Pancreas (tissue), 10 donors: ENCODE results near the gene SYT6. TPM values are rescaled to one million over a fixed set of nuclear protein-coding genes. Genes with fewer than 3 reads are reported as not detected.
A peak's percentile ranks its signal among the peaks of the same experiment; 100 is the strongest.

Experiments used
- ATAC-seq, 4 donors: fragments of 200-7000 bp; cut with Tn5 transposase; one replicate each; pipeline versions ENCODE4 v1.8.0 to v1.9.1; 2020; ENCODE audit warnings: mild to moderate bottlenecking in 4 of 4, moderate library complexity in 4 of 4
- DNase-seq, 6 donors: peaks; one replicate each; pipeline ENCODE4 v3.0.0-alpha.2; 2020
- FAIRE-seq: peaks from 2 replicates; lab custom pipeline; 2012; peaks lifted over from hg19 to GRCh38; lab: Jason Lieb, UNC
- H3K27ac ChIP-seq, 4 donors: fragments of 200-600 bp; sonication (generic); 1 replicate in 3 of 4; 2 replicates in 1 of 4; pipeline versions ENCODE4 v1.5.0 to v1.8.0; 2020
- H3K27me3 ChIP-seq, 4 donors: fragments of 200-600 bp; one replicate each; pipeline ENCODE4 v1.8.0; 2021
- H3K36me3 ChIP-seq, 3 donors: fragments of 200-600 bp; sonication (generic) in 1 of 3; one replicate each; pipeline versions ENCODE4 v1.5.0 to v1.8.0; 2020 to 2021
- H3K4me1 ChIP-seq, 3 donors: fragments of 200-600 bp; one replicate each; pipeline ENCODE4 v1.8.0; 2021
- H3K4me3 ChIP-seq, 4 donors: fragments of 200-600 bp; sonication (generic) in 2 of 4; one replicate each; pipeline versions ENCODE4 v1.5.0 to v1.8.0; 2020 to 2021
- H3K9me3 ChIP-seq, 4 donors: fragments of 200-600 bp; one replicate each; pipeline ENCODE4 v1.8.0; 2021
- WGBS, 2 donors: extraction: QIAGEN DNeasy Blood & Tissue Kit; methylation state at CpG; one replicate each; pipeline ENCODE4 v1.1.7; 2013; 5-methylcytosine and 5-hydroxymethylcytosine counted together
- intact Hi-C, 3 donors: fragments of 100-400 bp; cut with DNase I; formaldehyde crosslinking; loops; one replicate each; pipeline versions ENCODE4 v1.11.1 to v1.14.2; 2022
- polyA plus RNA-seq, 2 donors: library from polyadenylated mRNA; stranded (reverse); fragments of 200-250 nt; gene quantifications; one replicate each; pipeline ENCODE4 v1.2.3, GENCODE V29; 2013
- total RNA-seq, 6 donors: library from RNA; stranded (reverse); fragmentation: NEBNext Ultra II Directional in 4 of 6; extraction: Animal tissue kit (Norgen Biotek cat#: 25700) in 4 of 6; gene quantifications; one replicate each; pipeline versions ENCODE4 v1.2.1 to v1.2.4, GENCODE V29; 2021 to 2023
- TF ChIP-seq, protein P1 (sequence below), 4 donors: fragments of 200-600 bp; sonication (generic) in 3 of 4; IDR thresholded peaks; one replicate each; pipeline versions ENCODE4 v1.5.0 to v1.8.0; 2021; ENCODE audit warnings: antibody characterized with exemption in 4 of 4
- donor health status: healthy with polysubstance abuse.
- donor health status: DM: no; HTN: no; CAD: no; lungs with moderate emphysema.
- donor health status: DM: no; HTN: no; CAD: no.
- donor health status: control.
- donor health status: control.
- donor health status: Bipolar disorder and iron deficiency.
- donor health status: DM: yes; HTN: yes; CAD: no.
- donor health status: DM: no; HTN: no; CAD: no.
- donor health status: DM: no; HTN: no; CAD: no.
- donor health status: DM: yes; HTN: yes; CAD: no.

Gene SYT6
- total and polyA plus RNA-seq, 8 donors: 0.81 to 5.2 (median 2.9) TPM

DNA sequence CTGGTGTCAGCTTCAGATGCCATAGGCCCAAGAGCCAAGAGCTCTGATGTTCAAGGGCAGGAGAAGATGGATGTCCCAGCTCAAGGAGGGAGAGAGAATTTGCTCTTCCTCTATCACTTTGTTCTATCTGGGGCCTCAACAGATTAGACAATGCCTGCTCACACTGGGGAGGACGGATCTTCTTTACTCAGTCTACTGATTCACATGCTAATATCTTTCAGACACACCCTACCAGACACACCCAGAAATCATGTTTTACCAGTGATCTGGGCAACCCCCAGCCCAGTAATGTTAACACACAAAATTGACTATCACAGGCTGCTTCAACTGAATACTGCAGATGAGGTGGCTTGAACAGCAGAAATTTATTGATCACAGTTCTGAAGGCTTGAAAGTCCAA, 105.4 kb downstream of the SYT6 start:
- DNase-seq: no peak
- ATAC-seq: no peak
- no peaks in the 10 kb centered on the region for H3K36me3 ChIP-seq
- no peak overlapping the region for H3K27ac ChIP-seq
- no peaks in the 10 kb centered on the region for H3K27me3 ChIP-seq
- TF ChIP-seq, protein P1, sequence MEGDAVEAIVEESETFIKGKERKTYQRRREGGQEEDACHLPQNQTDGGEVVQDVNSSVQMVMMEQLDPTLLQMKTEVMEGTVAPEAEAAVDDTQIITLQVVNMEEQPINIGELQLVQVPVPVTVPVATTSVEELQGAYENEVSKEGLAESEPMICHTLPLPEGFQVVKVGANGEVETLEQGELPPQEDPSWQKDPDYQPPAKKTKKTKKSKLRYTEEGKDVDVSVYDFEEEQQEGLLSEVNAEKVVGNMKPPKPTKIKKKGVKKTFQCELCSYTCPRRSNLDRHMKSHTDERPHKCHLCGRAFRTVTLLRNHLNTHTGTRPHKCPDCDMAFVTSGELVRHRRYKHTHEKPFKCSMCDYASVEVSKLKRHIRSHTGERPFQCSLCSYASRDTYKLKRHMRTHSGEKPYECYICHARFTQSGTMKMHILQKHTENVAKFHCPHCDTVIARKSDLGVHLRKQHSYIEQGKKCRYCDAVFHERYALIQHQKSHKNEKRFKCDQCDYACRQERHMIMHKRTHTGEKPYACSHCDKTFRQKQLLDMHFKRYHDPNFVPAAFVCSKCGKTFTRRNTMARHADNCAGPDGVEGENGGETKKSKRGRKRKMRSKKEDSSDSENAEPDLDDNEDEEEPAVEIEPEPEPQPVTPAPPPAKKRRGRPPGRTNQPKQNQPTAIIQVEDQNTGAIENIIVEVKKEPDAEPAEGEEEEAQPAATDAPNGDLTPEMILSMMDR (IDR thresholded peaks at IDR 0.05): no peak
- intact Hi-C loops: no loop called here
- no peak overlapping the region for H3K4me3 ChIP-seq
- no peaks in the 10 kb centered on the region for H3K9me3 ChIP-seq
- no peaks in the 10 kb centered on the region for H3K4me1 ChIP-seq
- 80 to 82% methylated on average over 1 of the region's 1 CpG for WGBS, 2 donors
- no peak for FAIRE-seq

DNA sequence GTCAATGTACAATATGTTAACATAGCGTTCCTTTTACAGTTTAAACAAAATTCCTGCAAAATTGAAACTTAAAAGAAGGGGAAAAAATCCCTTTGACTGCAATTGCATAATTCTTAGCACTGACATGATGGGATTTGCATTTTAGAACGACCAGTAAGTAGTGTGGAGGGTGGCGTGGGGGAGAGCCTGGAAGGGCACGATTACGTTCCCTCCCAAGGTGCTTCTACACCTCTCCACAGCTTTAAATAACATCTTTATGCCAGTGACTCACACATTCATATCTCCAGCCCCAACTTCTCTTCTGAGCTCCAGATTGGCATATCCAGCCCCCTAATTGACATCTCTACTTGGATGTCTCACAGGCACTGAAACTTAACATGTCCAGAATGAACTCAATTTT, 110.1 kb downstream of the SYT6 start:
- intact Hi-C loops: no loop called here
- DNase-seq (no peak), ATAC-seq (no peak), FAIRE-seq (no peak)
- Histone ChIP-seq H3K27ac (no peak overlapping the region), H3K27me3 (no peaks in the 10 kb centered on the region), H3K4me1 (no peaks in the 10 kb centered on the region), H3K9me3 (no peaks in the 10 kb centered on the region), H3K4me3 (no peak overlapping the region), H3K36me3 (no peaks in the 10 kb centered on the region)
- TF ChIP-seq, protein P1 (IDR thresholded peaks at IDR 0.05): no peak
- 67 to 72% methylated on average over 5 of the region's 5 CpGs for WGBS, 2 donors

GRCh38 chr1:114043054-114043453, 110.6 kb downstream of the SYT6 start:
- DNase-seq (no peak), FAIRE-seq (no peak), ATAC-seq (peak in 1 of 4 donors; percentile 11)
- Histone ChIP-seq H3K4me3 (no peak overlapping the region), H3K27ac (no peak overlapping the region), H3K9me3 (no peaks in the 10 kb centered on the region), H3K36me3 (no peaks in the 10 kb centered on the region), H3K27me3 (no peaks in the 10 kb centered on the region), H3K4me1 (no peaks in the 10 kb centered on the region)
- WGBS, 2 donors: 27 to 31% methylated on average over 4 of the region's 4 CpGs
- intact Hi-C loops: no loop called here
- TF ChIP-seq, protein P1 (IDR thresholded peaks at IDR 0.05): no peak

DNA sequence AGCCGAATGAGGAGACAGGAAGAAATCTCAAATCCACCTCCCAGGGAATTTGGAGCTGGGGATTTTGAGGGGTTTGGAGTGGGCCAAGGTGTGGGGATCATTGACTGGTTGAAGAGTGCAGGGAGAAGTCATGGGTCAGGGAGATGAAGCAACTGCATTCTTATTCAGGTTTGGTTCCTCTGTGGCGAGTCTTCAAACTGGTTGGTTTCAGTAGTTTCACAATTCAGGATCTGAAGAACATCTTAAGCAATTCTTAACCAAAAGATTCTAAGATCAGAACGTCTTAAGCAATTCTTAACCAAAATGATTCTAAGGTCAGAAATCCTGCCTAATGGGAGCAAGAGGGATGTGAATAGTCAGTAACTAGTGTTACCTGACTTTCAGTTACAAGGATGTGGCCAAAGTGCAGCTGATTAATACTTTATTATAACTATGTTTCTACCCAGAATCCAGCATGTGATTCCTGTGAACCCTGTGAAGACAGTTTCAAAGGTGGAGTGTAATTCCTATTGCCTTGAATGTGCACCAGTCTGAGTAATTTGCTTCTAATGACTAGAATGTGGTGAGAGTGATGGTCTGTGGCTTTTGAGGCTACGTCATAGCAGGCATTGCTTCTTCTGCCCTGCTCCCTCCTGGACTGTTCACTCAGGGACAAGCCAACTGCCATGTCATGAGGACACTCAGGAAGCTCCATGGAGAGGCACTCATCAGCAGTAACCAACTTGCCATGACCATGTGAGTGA, 113.2 kb downstream of the SYT6 start:
- no peaks in the 10 kb centered on the region for H3K9me3 ChIP-seq
- no peak overlapping the region for H3K4me3 ChIP-seq
- no peak for FAIRE-seq
- no peak overlapping the region for H3K27ac ChIP-seq
- TF ChIP-seq, protein P1 (IDR thresholded peaks at IDR 0.05): no peak
- H3K27me3 ChIP-seq: no peaks in the 10 kb centered on the region
- ATAC-seq: peak in 2 of 4 donors; percentile 51 to 65
- no peaks in the 10 kb centered on the region for H3K4me1 ChIP-seq
- DNase-seq: no peak
- 52 to 53% methylated on average over 4 of the region's 4 CpGs for WGBS, 2 donors
- no peaks in the 10 kb centered on the region for H3K36me3 ChIP-seq
- intact Hi-C loops: no loop called here

Other genes starting within 250 kb of the SYT6 start
- 10 to 100 TPM in 5 of 6 donors, 1 to 10 TPM in 1; 8.2 to 16.4 (median 11.8) TPM for gene AP4B1, start 249.1 kb downstream of the SYT6 start, total RNA-seq
- 10 to 100 TPM; 17.4 to 37.5 TPM for gene AP4B1, start 249.1 kb downstream of the SYT6 start, polyA plus RNA-seq
- 1 to 10 TPM in 5 of 6 donors, under 1 TPM in 1; 0.71 to 2.7 (median 1.5) TPM for gene DCLRE1B, start 248.5 kb downstream of the SYT6 start, total RNA-seq
- gene DCLRE1B, start 248.5 kb downstream of the SYT6 start, polyA plus RNA-seq: 1 to 10 TPM in 1 of 2 donors, under 1 TPM in 1; 0.68 to 1.2 TPM
- 10 to 100 TPM; 27.9 to 42.1 (median 30.4) TPM for gene HIPK1, start 224.5 kb downstream of the SYT6 start, total RNA-seq
- 10 to 100 TPM in 1 of 2 donors, 1 to 10 TPM in 1; 6.8 to 16.5 TPM for gene HIPK1, start 224.5 kb downstream of the SYT6 start, polyA plus RNA-seq
- 10 to 100 TPM in 3 of 6 donors, 1 to 10 TPM in 3; 3.7 to 39.2 (median 11.0) TPM for gene OLFML3, start 174.4 kb downstream of the SYT6 start, total RNA-seq
- 10 to 100 TPM in 1 of 2 donors, 1 to 10 TPM in 1; 9.1 to 11.3 TPM for gene OLFML3, start 174.4 kb downstream of the SYT6 start, polyA plus RNA-seq